SK-N-SH treated with all-trans-retinoic acid at 6 μM for 48 hours (cell line): ENCODE data around the gene SSU72.
"Not testable (repeated sequence)": the region's sequence is repeated elsewhere in the genome, so short reads cannot be mapped to it uniquely, and the experiment has no call there.

ENCODE experiments used
- ATAC-seq: fragments of 200-7000 bp; cut with Tn5 transposase; 3 replicates; pipeline ENCODE4 v1.9.1; 2020; ENCODE audit warnings: mild to moderate bottlenecking, moderate library complexity
- ARNTL ChIP-seq: fragments of 450-650 bp; formaldehyde crosslinking; IDR thresholded peaks from 2 replicates; pipeline ENCODE4 v1.5.0; 2020; ENCODE audit warnings: low read depth, mild to moderate bottlenecking, moderate library complexity, borderline replicate concordance
- BACH2 ChIP-seq: fragments of 250-450 bp; sonication (Bioruptor Pico); IDR thresholded peaks from 2 replicates; pipeline ENCODE4 v1.9.0; 2021; ENCODE audit warnings: mild to moderate bottlenecking, borderline replicate concordance
- CSDC2 ChIP-seq: fragments of 250-450 bp; sonication (Bioruptor Pico); IDR thresholded peaks from 2 replicates; pipeline ENCODE4 v1.5.0; 2020; ENCODE audit warnings: mild to moderate bottlenecking, moderate library complexity
- CSRNP3 ChIP-seq: fragments of 250-450 bp; sonication (Bioruptor Pico); IDR thresholded peaks from 2 replicates; pipeline ENCODE4 v1.5.1; 2021; ENCODE audit warnings: mild to moderate bottlenecking, moderate library complexity
- ISL1 ChIP-seq: fragments of 250-450 bp; sonication (Bioruptor Pico); IDR thresholded peaks from 2 replicates; pipeline ENCODE4 v2.1.2; 2022; ENCODE audit warnings: mild to moderate bottlenecking, moderate library complexity
- OSR1 ChIP-seq: fragments of 250-450 bp; sonication (Bioruptor Pico); IDR thresholded peaks from 2 replicates; pipeline ENCODE4 v1.8.0; 2022; ENCODE audit warnings: moderate library complexity, mild to moderate bottlenecking, inconsistent platforms
- PATZ1 ChIP-seq: fragments of 250-450 bp; sonication (Bioruptor Pico); IDR thresholded peaks from 2 replicates; pipeline ENCODE4 v1.8.0; 2020; ENCODE audit warnings: mild to moderate bottlenecking, moderate library complexity, borderline replicate concordance
- PPARA ChIP-seq: fragments of 250-450 bp; sonication (Bioruptor Pico); IDR thresholded peaks from 2 replicates; pipeline ENCODE4 v1.5.0; 2020; ENCODE audit warnings: mild to moderate bottlenecking, borderline replicate concordance
- RARB ChIP-seq: fragments of 250-450 bp; sonication (Bioruptor Pico); IDR thresholded peaks from 2 replicates; pipeline ENCODE4 v1.8.0; 2021; ENCODE audit warnings: mild to moderate bottlenecking, moderate library complexity
- SNAI2 ChIP-seq: fragments of 250-450 bp; sonication (Bioruptor Pico); IDR thresholded peaks from 2 replicates; pipeline ENCODE4 v1.5.0; 2020; ENCODE audit warnings: mild to moderate bottlenecking, moderate library complexity
- TOX ChIP-seq: fragments of 250-450 bp; sonication (Bioruptor Pico); IDR thresholded peaks from 2 replicates; pipeline ENCODE4 v1.8.0; 2021; ENCODE audit warnings: mild to moderate bottlenecking, moderate library complexity, borderline replicate concordance
- ZFP3 ChIP-seq: fragments of 250-450 bp; sonication (Bioruptor Pico); IDR thresholded peaks from 2 replicates; pipeline ENCODE4 v1.5.0; 2020; ENCODE audit warnings: mild to moderate bottlenecking, moderate library complexity
- ZFP30 ChIP-seq: fragments of 450-650 bp; formaldehyde crosslinking; IDR thresholded peaks from 2 replicates; pipeline ENCODE4 v1.5.0; 2022; ENCODE audit warnings: mild to moderate bottlenecking, moderate library complexity
- ZNF565 ChIP-seq: fragments of 450-650 bp; formaldehyde crosslinking; conservative IDR thresholded peaks from 2 replicates; pipeline ENCODE4 v1.5.0; 2020; ENCODE audit warnings: low read depth, mild to moderate bottlenecking, moderate library complexity
- ZNF70 ChIP-seq: fragments of 450-650 bp; formaldehyde crosslinking; IDR thresholded peaks from 2 replicates; pipeline ENCODE4 v1.5.0; 2020; ENCODE audit warnings: mild to moderate bottlenecking, moderate library complexity
- ZNF8 ChIP-seq: fragments of 450-650 bp; formaldehyde crosslinking; IDR thresholded peaks from 2 replicates; pipeline ENCODE4 v1.5.0; 2020; ENCODE audit warnings: mild to moderate bottlenecking, moderate library complexity
- TF ChIP-seq, protein P1 (sequence below): fragments of 250-450 bp; sonication (Bioruptor Pico); IDR thresholded peaks from 2 replicates; pipeline ENCODE4 v1.5.0; 2020; ENCODE audit warnings: mild to moderate bottlenecking, moderate library complexity
- TF ChIP-seq, protein P2 (sequence below): fragments of 250-450 bp; sonication (Bioruptor Pico); IDR thresholded peaks from 2 replicates; pipeline ENCODE4 v1.5.1; 2020; ENCODE audit warnings: low read depth, mild to moderate bottlenecking, moderate library complexity

The SSU72 gene

DNA sequence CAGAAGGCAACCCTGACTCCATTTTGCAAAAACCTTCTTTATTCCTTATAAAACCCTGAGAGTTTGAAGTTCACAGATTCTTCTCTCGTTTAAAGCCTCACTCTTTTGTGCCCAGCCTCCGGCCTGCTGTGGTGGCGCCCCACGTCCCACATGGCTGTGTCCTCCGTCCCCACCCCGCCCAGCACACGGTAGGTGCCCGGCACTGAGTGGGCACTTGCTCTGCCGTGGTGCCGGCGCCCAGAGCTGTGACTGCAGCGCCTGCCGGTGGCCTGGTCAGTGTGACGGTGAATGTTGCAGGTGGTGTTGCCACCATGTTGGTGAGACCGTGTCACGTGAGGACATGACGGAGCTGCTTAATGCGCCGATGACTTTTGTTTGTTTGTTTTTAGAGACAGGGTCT lies 53.3 kb downstream of the SSU72 start (continued):
- TF ChIP-seq, protein P1, sequence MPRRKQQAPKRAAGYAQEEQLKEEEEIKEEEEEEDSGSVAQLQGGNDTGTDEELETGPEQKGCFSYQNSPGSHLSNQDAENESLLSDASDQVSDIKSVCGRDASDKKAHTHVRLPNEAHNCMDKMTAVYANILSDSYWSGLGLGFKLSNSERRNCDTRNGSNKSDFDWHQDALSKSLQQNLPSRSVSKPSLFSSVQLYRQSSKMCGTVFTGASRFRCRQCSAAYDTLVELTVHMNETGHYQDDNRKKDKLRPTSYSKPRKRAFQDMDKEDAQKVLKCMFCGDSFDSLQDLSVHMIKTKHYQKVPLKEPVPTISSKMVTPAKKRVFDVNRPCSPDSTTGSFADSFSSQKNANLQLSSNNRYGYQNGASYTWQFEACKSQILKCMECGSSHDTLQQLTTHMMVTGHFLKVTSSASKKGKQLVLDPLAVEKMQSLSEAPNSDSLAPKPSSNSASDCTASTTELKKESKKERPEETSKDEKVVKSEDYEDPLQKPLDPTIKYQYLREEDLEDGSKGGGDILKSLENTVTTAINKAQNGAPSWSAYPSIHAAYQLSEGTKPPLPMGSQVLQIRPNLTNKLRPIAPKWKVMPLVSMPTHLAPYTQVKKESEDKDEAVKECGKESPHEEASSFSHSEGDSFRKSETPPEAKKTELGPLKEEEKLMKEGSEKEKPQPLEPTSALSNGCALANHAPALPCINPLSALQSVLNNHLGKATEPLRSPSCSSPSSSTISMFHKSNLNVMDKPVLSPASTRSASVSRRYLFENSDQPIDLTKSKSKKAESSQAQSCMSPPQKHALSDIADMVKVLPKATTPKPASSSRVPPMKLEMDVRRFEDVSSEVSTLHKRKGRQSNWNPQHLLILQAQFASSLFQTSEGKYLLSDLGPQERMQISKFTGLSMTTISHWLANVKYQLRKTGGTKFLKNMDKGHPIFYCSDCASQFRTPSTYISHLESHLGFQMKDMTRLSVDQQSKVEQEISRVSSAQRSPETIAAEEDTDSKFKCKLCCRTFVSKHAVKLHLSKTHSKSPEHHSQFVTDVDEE (CRISPR knock-in tag), result no peak
- no peak for TF ChIP-seq ARNTL (CRISPR knock-in tag)
- TF ChIP-seq, protein P2, sequence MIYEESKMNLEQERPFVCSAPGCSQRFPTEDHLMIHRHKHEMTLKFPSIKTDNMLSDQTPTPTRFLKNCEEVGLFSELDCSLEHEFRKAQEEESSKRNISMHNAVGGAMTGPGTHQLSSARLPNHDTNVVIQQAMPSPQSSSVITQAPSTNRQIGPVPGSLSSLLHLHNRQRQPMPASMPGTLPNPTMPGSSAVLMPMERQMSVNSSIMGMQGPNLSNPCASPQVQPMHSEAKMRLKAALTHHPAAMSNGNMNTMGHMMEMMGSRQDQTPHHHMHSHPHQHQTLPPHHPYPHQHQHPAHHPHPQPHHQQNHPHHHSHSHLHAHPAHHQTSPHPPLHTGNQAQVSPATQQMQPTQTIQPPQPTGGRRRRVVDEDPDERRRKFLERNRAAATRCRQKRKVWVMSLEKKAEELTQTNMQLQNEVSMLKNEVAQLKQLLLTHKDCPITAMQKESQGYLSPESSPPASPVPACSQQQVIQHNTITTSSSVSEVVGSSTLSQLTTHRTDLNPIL (CRISPR knock-in tag), result no peak
- TF ChIP-seq ZNF70 (CRISPR knock-in tag), result no peak
- TF ChIP-seq RARB (CRISPR knock-in tag), result no peak
- TF ChIP-seq ZFP3 (CRISPR knock-in tag), result no peak
- TF ChIP-seq CSDC2 (CRISPR knock-in tag), result no peak

- not testable (repeated sequence) for ATAC-seq
Measured at GRCh38 chr1:1519805-1520505, 54.7 kb downstream of the SSU72 start.

- not testable (repeated sequence) for ATAC-seq
Measured at GRCh38 chr1:1518621-1519007, 56.0 kb downstream of the SSU72 start.

GRCh38 chr1:1517973-1518620 lies 56.6 kb downstream of the SSU72 start:
- no peak for TF ChIP-seq ZNF565 (CRISPR knock-in tag)
- TF ChIP-seq CSDC2 (CRISPR knock-in tag), result no peak
- no peak for TF ChIP-seq PPARA (CRISPR knock-in tag)
- TF ChIP-seq BACH2 (CRISPR knock-in tag), result no peak
- TF ChIP-seq OSR1 (CRISPR knock-in tag), result no peak
- TF ChIP-seq ZFP3 (CRISPR knock-in tag), result no peak
- TF ChIP-seq, protein P2 (CRISPR knock-in tag), result no peak
- no peak for TF ChIP-seq CSRNP3 (CRISPR knock-in tag)
- TF ChIP-seq ISL1 (CRISPR knock-in tag), result no peak
- no peak for TF ChIP-seq ARNTL (CRISPR knock-in tag)
- TF ChIP-seq SNAI2 (CRISPR knock-in tag), result no peak
- TF ChIP-seq TOX (CRISPR knock-in tag), result no peak
- TF ChIP-seq PATZ1, result no peak
- no peak for TF ChIP-seq ZNF70 (CRISPR knock-in tag)
- no peak for TF ChIP-seq ZNF8
- TF ChIP-seq ZFP30 (CRISPR knock-in tag), result no peak
- no peak for ATAC-seq

GRCh38 chr1:1516923-1517322 lies 57.7 kb downstream of the SSU72 start:
- not testable (repeated sequence) for ATAC-seq

DNA sequence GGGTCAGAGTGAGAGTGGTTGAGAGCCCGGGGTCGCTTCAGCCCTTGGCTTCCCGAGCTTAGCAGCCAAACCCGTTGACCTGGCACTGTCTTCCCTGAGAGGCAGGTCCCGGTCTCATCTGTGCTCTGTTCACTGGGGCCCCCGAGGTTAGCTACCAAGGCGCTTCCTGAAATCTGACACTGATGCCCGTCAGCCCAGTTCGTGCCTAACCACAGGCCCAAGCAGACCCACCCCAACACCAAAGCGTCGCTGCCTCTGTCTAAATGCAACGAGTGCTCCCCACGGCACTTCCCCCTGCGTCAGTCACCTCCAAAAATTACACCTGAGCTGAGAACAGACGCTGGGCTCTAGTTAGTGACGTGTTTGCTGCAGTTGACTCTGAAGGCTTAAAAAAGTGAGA lies 60.3 kb downstream of the SSU72 start:
- ATAC-seq, result not testable (repeated sequence)

- not testable (repeated sequence) for ATAC-seq
Measured at GRCh38 chr1:1513675-1514074, 61.0 kb downstream of the SSU72 start.

GRCh38 chr1:1512425-1512824 lies 62.2 kb downstream of the SSU72 start:
- peak; percentile 9 for ATAC-seq
